Measurements from ENCODE around the gene CFAP299.
"Not testable (repeated sequence)": the region's sequence is repeated elsewhere in the genome, so short reads cannot be mapped to it uniquely, and the experiment has no call there.

The CFAP299 gene

DNA sequence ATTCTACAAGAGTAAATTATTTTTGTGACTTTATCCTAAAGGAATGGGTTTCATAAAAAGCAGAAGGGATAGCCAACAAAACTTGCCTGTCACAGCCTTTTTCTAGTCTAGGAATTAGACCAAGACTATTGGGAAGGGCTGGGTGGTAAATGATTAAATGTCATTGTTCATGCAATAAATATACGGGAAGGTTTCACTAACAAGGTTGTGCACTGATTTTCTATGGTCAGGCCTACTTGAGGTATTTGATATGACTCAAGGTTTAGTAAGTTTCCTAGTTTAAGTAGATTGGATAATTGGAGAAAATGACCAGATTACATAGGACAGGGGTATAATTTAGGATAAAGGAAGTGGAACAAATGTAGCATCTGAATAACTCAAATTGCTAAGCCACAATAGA is 445.9 kb downstream of the CFAP299 start:
- Histone ChIP-seq H3K36me3 (ENCODE audit: low read depth) (no peaks in the 10 kb centered on the region), H3K27ac (ENCODE audit: poor library complexity, severe bottlenecking) (no peak overlapping the region), H3K27me3 (ENCODE audit: insufficient read depth, poor library complexity, severe bottlenecking) (no peaks in the 10 kb centered on the region), H3K9me3 (ENCODE audit: severe bottlenecking) (no peaks in the 10 kb centered on the region), H3K4me3 (ENCODE audit: severe bottlenecking) (no peak overlapping the region), H3K4me1 (ENCODE audit: insufficient read depth, poor library complexity, severe bottlenecking) (no peaks in the 10 kb centered on the region)
- TF ChIP-seq CTCF (IDR thresholded peaks at IDR 0.05; ENCODE audit: poor library complexity, severe bottlenecking), result no peak
- DNase-seq (ENCODE audit: low spot score) (no peak), ATAC-seq (ENCODE audit: low read depth) (no peak)

DNA sequence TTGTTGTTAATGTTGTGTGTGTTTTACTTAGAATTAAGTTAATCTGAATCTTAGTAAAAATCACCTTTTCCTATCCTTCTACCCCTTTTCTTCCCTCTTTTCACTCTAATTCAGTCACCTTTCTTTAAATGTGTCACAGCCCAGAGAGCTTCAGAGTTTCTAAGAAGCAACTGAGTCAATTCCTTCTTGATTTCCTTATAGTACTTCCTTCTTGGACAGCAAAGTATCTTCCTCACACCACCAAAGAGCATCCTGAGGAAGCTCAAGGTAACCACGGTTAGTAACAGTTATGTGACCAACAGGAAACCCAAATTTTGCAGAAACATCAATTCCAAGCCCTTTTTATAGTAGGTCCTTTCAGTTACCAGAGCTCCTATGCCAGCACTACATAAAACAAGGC is 451.8 kb downstream of the CFAP299 start:
- ATAC-seq (ENCODE audit: low read depth) (no peak), DNase-seq (ENCODE audit: low spot score) (no peak)
- TF ChIP-seq CTCF (IDR thresholded peaks at IDR 0.05; ENCODE audit: poor library complexity, severe bottlenecking), result no peak
- Histone ChIP-seq H3K4me1 (ENCODE audit: insufficient read depth, poor library complexity, severe bottlenecking) (no peaks in the 10 kb centered on the region), H3K27me3 (ENCODE audit: insufficient read depth, poor library complexity, severe bottlenecking) (no peaks in the 10 kb centered on the region), H3K9me3 (ENCODE audit: severe bottlenecking) (no peaks in the 10 kb centered on the region), H3K4me3 (ENCODE audit: severe bottlenecking) (no peak overlapping the region), H3K27ac (ENCODE audit: poor library complexity, severe bottlenecking) (no peak overlapping the region), H3K36me3 (ENCODE audit: low read depth) (no peaks in the 10 kb centered on the region)

GRCh38 chr4:80788798-80789197 is 453.3 kb downstream of the CFAP299 start:
- Histone ChIP-seq H3K27ac (ENCODE audit: poor library complexity, severe bottlenecking) (no peak overlapping the region), H3K27me3 (ENCODE audit: insufficient read depth, poor library complexity, severe bottlenecking) (no peaks in the 10 kb centered on the region), H3K4me1 (ENCODE audit: insufficient read depth, poor library complexity, severe bottlenecking) (peaks cover 7% of the 10 kb centered on the region), H3K36me3 (ENCODE audit: low read depth) (no peaks in the 10 kb centered on the region), H3K4me3 (ENCODE audit: severe bottlenecking) (no peak overlapping the region), H3K9me3 (ENCODE audit: severe bottlenecking) (no peaks in the 10 kb centered on the region)
- no peak for TF ChIP-seq CTCF (IDR thresholded peaks at IDR 0.05; ENCODE audit: poor library complexity, severe bottlenecking)
- ATAC-seq (ENCODE audit: low read depth) (no peak), DNase-seq (ENCODE audit: low spot score) (no peak)

GRCh38 chr4:80790152-80790551 is 454.6 kb downstream of the CFAP299 start:
- DNase-seq (ENCODE audit: low spot score) (no peak), ATAC-seq (ENCODE audit: low read depth) (no peak)
- Histone ChIP-seq H3K4me1 (ENCODE audit: insufficient read depth, poor library complexity, severe bottlenecking) (peaks cover 9% of the 10 kb centered on the region), H3K36me3 (ENCODE audit: low read depth) (no peaks in the 10 kb centered on the region), H3K4me3 (ENCODE audit: severe bottlenecking) (no peak overlapping the region), H3K27ac (ENCODE audit: poor library complexity, severe bottlenecking) (no peak overlapping the region), H3K9me3 (ENCODE audit: severe bottlenecking) (no peaks in the 10 kb centered on the region), H3K27me3 (ENCODE audit: insufficient read depth, poor library complexity, severe bottlenecking) (no peaks in the 10 kb centered on the region)
- TF ChIP-seq CTCF (IDR thresholded peaks at IDR 0.05; ENCODE audit: poor library complexity, severe bottlenecking), result no peak

DNA sequence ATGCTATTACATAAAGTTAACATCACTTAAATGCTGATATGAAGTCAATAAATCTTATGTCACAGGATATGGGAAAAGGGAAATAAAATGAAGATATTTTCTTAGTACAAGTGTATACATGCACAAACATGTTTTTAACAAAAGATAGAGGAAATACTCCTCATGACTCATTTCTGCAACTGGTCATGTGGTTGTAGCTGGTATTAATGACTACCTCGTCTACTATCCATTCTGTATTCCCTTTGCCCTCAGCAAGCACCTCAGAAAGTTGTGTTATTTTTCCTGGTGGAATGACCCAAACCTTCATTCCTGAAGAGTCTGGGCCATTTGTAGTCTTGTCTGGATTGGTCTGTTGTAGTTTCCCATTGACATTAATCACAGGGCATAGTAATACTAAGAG is 458.1 kb downstream of the CFAP299 start:
- not testable (repeated sequence) for H3K9me3 ChIP-seq (ENCODE audit: severe bottlenecking); H3K4me1 ChIP-seq (ENCODE audit: insufficient read depth, poor library complexity, severe bottlenecking); H3K27me3 ChIP-seq (ENCODE audit: insufficient read depth, poor library complexity, severe bottlenecking); H3K36me3 ChIP-seq (ENCODE audit: low read depth); H3K4me3 ChIP-seq (ENCODE audit: severe bottlenecking); DNase-seq (ENCODE audit: low spot score)
- peak; percentile 64; the same call in 2 of the 3 replicates for ATAC-seq (ENCODE audit: low read depth)
- peak overlapping the region; percentile 47 for H3K27ac ChIP-seq (ENCODE audit: poor library complexity, severe bottlenecking)

Measured in RWPE2 (cell line).